ENCODE data around the gene EHMT2. TPM values are rescaled to one million over a fixed set of nuclear protein-coding genes. Genes with fewer than 3 reads are reported as not detected.
"Not testable (repeated sequence)": the region's sequence is repeated elsewhere in the genome, so short reads cannot be mapped to it uniquely, and the experiment has no call there.

EHMT2 gene
- total RNA-seq, 4 donors from 2014 or later = 38.2 to 63.9 (median 46.8) TPM

DNA sequence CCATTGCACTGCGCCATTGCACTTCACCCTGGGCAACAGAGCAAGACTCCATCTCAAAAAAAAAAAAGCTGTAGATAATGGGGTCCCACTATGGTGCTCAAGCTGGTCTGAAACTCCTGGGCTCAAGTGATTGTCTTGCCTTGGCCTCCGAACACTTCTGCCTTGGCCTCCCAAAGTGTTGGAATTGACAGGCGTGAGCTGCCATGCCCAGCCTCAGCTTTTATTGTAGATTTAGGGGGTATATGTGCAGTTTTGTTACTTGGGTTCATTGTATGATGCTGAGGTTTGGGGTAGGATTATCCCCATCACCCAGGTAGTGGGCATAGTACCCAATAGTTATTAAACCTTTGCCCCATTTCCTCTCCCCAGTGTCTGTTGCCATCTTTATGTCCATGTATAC, 58.5 kb downstream of the EHMT2 start:
- no peak overlapping the region for H3K27ac ChIP-seq
- no peak overlapping the region for H3K4me3 ChIP-seq
- H3K27me3 ChIP-seq = no peaks in the 10 kb centered on the region
- TF ChIP-seq POLR2A (IDR thresholded peaks at IDR 0.05) = no peak
- TF ChIP-seq, protein P1, sequence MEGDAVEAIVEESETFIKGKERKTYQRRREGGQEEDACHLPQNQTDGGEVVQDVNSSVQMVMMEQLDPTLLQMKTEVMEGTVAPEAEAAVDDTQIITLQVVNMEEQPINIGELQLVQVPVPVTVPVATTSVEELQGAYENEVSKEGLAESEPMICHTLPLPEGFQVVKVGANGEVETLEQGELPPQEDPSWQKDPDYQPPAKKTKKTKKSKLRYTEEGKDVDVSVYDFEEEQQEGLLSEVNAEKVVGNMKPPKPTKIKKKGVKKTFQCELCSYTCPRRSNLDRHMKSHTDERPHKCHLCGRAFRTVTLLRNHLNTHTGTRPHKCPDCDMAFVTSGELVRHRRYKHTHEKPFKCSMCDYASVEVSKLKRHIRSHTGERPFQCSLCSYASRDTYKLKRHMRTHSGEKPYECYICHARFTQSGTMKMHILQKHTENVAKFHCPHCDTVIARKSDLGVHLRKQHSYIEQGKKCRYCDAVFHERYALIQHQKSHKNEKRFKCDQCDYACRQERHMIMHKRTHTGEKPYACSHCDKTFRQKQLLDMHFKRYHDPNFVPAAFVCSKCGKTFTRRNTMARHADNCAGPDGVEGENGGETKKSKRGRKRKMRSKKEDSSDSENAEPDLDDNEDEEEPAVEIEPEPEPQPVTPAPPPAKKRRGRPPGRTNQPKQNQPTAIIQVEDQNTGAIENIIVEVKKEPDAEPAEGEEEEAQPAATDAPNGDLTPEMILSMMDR (IDR thresholded peaks at IDR 0.05) = no peak
- TF ChIP-seq EP300 (IDR thresholded peaks at IDR 0.05) = no peak
- peaks cover 0 to 73% (median 14%) of the 10 kb centered on the region in 3 donors for H3K36me3 ChIP-seq
- no peak for DNase-seq (ENCODE audit: low spot score in 2 of 2)
- H3K9me3 ChIP-seq = no peaks in the 10 kb centered on the region
- H3K4me1 ChIP-seq = peaks cover 0 to 40% (median 31%) of the 10 kb centered on the region in 4 donors
- 95 to 100% methylated on average over 3 of the region's 3 CpGs for WGBS, 2 donors

DNA sequence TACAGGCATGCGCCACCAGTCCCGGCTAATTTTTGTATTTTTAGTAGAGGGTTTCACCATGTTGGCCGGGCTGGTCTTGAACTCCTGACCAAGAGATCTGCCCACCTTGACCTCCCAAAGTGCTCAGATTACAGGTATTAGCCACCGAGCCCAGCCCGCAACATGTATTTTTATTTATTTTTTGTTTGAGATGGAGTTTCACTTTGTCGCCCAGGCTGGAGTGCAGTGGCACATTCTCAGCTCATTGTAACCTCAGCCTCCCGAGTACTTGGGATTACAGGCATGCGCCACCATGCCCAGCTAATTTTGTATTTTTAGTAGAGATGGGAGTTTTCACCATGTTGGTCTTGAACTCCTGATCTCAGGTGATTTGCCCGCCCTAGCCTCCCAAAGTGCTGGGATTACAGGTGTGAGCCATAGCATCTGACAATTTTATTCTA, 59.4 kb downstream of the EHMT2 start:
- not testable (repeated sequence) for DNase-seq (ENCODE audit: low spot score in 2 of 2); H3K27ac ChIP-seq; H3K9me3 ChIP-seq; H3K27me3 ChIP-seq; H3K4me3 ChIP-seq
- peaks cover 0 to 67% (median 14%) of the 10 kb centered on the region in 3 donors for H3K36me3 ChIP-seq
- whole genome bisulfite sequencing, 2 donors = 87 to 88% methylated on average over 9 of the region's 9 CpGs
- peaks cover 0 to 48% (median 35%) of the 10 kb centered on the region in 4 donors for H3K4me1 ChIP-seq

DNA sequence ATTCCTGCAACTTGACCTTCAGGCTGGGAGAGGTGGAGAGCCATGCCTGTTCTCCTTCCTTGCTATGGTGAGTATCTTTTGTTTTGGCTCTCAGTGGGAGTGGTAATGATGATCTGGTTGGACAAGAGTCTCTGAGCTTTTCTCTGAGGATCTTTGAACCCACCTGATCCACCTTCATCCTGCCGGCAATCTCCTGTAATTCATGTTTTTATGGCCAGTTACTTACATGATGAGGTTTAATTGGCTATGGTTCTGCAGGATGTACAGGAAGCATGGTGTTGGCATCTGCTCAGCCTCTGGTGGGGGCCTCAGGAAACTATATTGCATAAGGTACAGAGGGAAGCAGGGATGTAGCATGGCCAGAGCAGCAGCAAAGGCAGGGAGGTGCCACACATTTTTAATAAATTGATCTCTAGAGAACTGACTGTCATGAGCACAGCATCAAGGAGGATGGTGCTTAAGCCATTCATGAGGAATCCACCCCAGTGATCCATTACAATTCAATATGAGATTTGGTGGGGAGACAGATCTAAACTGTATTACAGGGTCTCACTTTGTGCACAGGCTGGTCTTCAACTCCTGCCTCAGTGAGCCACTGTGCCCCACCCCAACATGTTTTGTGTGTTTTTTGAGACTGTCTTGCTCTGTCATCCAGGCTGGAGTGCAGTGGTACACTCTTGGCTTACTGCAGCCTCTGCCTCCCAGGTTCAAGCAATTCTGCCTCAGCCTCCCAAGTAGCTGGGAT, 60.0 kb downstream of the EHMT2 start:
- no peak for DNase-seq (ENCODE audit: low spot score in 2 of 2)
- Histone ChIP-seq H3K4me3 (no peak overlapping the region), H3K9me3 (no peaks in the 10 kb centered on the region), H3K27ac (peak overlapping the region in 3 of 4 donors; percentile 69 to 98 (median 93)), H3K27me3 (no peaks in the 10 kb centered on the region), H3K36me3 (peaks cover 0 to 61% (median 14%) of the 10 kb centered on the region in 3 donors), H3K4me1 (peaks cover 0 to 52% (median 35%) of the 10 kb centered on the region in 4 donors)
- 33 to 39% methylated on average over 1 of the region's 1 CpG for WGBS, 2 donors
- TF ChIP-seq POLR2A (IDR thresholded peaks at IDR 0.05) (no peak), EP300 (IDR thresholded peaks at IDR 0.05) (no peak)
- TF ChIP-seq, protein P1 (IDR thresholded peaks at IDR 0.05) = no peak

DNA sequence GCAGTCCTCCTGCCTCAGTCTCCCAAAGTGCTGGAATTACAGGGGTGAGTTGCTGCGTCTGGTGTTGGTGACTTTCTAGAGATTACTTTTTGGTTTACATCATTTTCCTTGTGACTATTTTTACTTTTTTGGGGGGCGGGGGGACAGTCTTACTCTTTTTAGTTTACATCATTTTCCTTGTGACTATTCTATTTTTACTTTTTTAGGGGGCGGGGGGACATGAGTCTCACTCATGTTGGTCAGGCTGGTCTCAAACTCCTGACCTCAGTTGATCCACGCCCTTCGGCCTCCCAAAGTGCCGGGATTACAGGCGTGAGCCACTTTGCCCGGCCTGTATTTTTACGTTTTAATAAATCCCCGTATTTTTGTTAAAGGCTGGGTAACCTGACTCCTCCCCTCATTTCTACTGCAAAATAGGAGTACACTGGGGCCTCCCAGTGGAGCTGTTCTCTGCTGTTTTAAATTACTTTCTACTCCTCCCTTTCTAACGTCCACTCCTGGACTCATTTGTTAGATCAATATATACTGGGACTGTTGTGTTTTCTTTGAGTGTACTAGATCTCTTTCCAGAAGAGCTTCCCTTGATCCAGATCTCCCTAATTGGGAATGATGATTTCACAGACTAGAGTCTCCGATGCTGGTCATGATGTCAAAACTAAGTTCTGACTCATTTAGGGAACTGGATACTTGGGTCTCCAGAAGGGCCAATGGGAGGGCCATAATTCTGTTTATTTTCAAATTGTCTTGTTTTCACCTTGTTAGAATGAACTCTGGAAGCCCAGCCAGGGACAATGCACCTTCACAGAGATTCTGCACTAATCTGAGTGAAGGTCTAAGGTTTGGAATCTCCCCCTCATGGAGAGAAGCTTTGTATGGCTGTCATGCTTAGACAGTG, 60.8 kb downstream of the EHMT2 start:
- H3K9me3 ChIP-seq = no peaks in the 10 kb centered on the region
- TF ChIP-seq POLR2A (IDR thresholded peaks at IDR 0.05) (no peak), EP300 (IDR thresholded peaks at IDR 0.05) (no peak)
- TF ChIP-seq, protein P1 (IDR thresholded peaks at IDR 0.05) = no peak
- H3K27ac ChIP-seq = peak overlapping the region; percentile 69 to 98 (median 88)
- peaks cover 0 to 54% (median 39%) of the 10 kb centered on the region in 4 donors for H3K4me1 ChIP-seq
- WGBS, 2 donors = 21 to 27% methylated on average over 12 of the region's 12 CpGs
- peaks cover 0 to 53% (median 14%) of the 10 kb centered on the region in 3 donors for H3K36me3 ChIP-seq
- H3K4me3 ChIP-seq = peak overlapping the region; percentile 2 to 95 (median 86)
- H3K27me3 ChIP-seq = no peaks in the 10 kb centered on the region
- no peak for DNase-seq (ENCODE audit: low spot score in 2 of 2)

DNA sequence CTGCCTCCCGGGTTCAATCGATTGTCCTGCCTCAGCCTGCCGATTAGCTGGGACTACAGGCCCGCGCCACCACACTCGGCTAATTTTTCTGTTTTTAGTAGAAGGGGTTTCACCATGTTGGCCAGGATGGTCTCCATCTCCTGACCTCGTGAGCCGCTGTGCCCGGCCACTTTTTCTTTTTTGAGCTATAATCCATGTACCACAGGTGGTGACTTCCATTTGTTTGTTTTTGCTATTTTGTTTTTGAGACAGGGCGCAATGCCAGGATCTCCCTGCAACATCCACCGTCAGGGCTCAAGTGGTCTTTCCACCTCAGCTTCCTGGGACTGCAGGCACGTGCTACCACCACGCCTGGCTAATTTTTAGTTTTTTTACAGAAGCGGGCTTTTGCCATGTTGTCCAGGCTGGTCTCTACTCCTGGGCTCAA, 61.4 kb downstream of the EHMT2 start:
- 22 to 52% methylated on average over 14 of the region's 14 CpGs for WGBS, 2 donors
- H3K9me3 ChIP-seq = no peaks in the 10 kb centered on the region
- peaks cover 0 to 46% (median 14%) of the 10 kb centered on the region in 3 donors for H3K36me3 ChIP-seq
- DNase-seq (ENCODE audit: low spot score in 2 of 2) = no peak
- TF ChIP-seq EP300 (IDR thresholded peaks at IDR 0.05) (no peak), POLR2A (IDR thresholded peaks at IDR 0.05) (no peak)
- TF ChIP-seq, protein P1 (IDR thresholded peaks at IDR 0.05) = no peak
- no peaks in the 10 kb centered on the region for H3K27me3 ChIP-seq
- H3K4me1 ChIP-seq = peaks cover 0 to 61% (median 44%) of the 10 kb centered on the region in 4 donors
- H3K4me3 ChIP-seq = peak overlapping the region; percentile 2 to 95 (median 86)
- H3K27ac ChIP-seq = peak overlapping the region; percentile 69 to 98 (median 88)
